Middle frontal gyrus (tissue), 1 donor: ENCODE results near the gene CATSPER1.

Experiments used
- DNase-seq: peaks from one replicate; pipeline ENCODE4 v3.0.0-alpha.2; 2015; ENCODE audit warnings: low spot score; ENCODE audit errors: extremely low spot score

The CATSPER1 gene

GRCh38 chr11:66002648-66003225, 23.5 kb downstream of the CATSPER1 start:
- DNase-seq, result no peak

DNA sequence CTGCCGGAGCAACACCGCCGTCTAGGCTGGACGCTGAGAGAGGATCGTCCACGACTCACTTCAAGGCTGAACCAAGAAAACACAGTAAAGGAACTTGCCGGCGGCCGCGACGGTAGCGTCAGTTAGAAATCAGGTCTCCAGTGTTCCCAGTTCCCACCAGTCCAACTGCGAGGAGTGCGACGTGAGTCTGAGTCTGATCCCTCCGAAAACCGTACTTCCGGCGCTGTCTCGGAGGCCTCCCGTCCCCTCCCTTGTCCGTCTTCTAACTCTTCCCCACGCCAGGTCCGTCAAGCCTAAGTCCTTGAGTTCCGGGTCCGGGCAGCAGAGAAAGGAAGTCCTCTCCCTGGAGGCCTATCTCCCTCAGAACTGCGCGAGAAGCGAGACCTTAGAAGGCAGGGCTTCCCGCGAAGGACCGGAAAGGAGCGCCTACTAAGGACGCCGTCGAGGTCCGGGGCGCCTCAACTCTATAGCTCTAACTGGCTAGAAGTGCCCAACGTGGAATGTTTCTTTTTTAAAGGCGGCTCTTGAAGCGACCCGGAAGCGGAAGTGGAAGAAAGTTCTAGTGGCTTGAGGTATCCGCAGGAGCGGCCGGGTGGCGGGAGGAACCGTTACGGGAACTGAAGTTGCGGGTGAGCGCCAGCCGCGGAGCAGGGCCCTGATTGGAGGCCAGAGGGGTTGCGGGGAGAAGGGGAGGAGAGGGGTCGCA, 24.2 kb downstream of the CATSPER1 start, which contains the start of the genes BANF1 and EIF1AD:
BANF1 (plus strand) TSS at position 562 of the 706 bp plus-strand sequence. CDS start 748 bp downstream, outside the sequence.
EIF1AD (minus strand) TSS at position 216 of the 706 bp plus-strand sequence. CDS start 1,768 bp downstream, outside the sequence.
- peak; percentile 90 for DNase-seq

DNA sequence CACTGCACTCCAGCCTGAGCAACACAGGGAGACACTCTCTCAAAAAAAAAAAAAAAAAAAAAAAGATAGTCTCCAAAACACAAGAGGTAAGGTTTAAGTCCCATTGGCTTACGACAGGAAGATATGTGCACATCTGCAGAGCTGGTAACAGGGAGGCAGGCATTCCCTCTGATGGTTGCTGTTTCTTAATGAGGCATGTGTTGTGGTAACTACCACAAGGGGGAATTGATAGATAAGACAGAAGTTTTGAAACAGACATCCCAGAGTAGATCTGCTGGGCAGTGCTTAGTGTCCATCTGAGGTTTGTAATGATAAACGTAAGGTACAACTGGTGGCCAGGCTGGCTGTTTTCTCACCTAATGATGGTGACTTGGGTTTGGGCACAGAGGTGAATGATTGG, 29.0 kb downstream of the CATSPER1 start:
- DNase-seq, result no peak

DNA sequence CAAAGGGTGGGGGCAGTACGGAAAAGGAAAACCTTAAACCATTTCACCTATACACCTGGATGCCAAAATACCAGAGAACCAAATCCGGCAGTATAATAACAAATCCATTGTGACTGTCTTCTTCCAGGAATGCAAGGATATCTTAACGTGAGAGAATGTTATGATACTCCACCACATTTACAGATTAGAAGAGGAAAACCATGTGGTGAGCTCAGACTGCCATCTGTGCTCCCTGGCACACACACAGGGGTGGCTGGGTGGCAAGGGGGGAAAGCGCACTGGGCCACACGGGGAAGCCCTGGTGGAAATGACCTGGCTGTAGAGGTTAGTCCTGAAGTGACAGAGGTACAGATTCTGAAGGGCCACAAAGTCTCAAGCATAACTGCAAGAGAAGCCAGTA, 34.2 kb downstream of the CATSPER1 start:
- DNase-seq, result no peak

GRCh38 chr11:65988791-65989592, 37.3 kb downstream of the CATSPER1 start:
- peak; percentile 85 for DNase-seq

DNA sequence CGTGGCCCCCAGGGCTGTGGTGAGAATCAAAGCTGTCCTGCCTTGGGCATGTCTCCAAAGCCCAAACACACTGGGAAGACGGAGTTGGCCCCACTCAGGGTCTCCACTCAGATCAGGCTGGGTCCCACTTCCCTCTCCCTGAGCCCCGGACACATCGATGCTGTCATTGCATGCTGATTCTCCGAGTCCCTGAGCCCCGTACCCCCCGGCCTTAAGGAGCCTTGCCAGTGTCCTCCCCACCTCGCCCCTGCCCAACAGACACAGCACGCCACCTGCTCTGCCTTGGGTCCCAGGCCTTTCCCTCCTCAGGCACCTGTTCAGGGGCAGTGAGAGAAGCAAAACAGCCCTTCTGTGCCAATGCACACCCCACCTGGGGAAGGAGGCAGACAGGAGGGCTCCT, 38.9 kb downstream of the CATSPER1 start:
- DNase-seq, result no peak

DNA sequence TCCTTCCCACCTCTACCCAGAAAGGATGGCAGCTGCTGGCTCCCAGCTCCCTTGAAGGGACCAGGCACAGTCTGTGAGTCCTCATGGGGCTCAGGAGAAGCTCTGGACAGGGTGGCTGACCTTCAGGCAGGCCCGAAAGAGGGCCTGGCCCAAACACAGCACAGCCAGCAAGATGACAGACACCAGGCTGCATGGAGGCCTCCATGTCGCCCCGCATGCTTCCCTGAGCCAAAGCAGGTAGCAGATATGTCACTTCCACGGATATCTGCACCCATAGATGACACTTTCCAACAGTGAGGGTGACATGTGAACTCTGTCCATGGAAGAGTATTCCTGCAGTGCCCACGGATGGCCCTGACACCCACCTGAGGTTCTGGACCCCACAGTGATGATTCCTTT, 42.7 kb downstream of the CATSPER1 start:
- DNase-seq, result no peak

DNA sequence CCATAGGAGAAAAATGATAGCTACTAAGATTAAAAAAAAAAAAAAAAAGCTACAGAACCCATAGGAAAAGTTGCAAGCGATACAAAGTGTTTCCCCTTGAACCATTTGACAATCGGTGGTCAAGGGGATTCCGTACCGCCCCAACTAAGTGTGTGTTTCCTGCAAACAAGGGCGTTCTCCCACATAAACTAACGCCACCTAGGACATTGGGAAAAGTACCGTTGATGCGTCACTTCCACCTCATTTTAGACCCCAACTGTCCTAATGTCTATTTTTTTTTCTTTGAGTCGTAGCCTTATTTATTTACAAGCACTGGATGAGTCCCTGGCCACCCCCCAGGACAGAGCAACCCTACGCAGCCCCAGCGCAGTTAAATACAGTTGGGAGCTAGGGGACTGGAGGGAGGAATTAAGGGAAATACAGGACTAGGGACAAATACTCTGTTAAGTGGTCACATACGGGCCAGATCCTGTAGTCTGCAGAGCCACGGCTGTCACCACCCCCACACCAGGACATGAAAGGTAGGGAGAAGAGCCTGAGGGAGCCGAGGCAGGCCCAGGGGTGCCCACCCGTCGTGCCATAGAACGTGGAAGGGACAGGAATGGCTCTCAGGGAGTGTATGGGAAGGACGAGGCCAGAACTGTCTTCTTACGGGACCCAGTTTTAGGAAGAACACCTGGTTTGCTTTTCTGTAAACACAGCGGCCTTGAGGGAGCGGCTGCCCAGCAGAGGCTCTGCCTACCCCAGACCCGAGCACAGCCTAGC, 43.3 kb downstream of the CATSPER1 start:
- no peak for DNase-seq

DNA sequence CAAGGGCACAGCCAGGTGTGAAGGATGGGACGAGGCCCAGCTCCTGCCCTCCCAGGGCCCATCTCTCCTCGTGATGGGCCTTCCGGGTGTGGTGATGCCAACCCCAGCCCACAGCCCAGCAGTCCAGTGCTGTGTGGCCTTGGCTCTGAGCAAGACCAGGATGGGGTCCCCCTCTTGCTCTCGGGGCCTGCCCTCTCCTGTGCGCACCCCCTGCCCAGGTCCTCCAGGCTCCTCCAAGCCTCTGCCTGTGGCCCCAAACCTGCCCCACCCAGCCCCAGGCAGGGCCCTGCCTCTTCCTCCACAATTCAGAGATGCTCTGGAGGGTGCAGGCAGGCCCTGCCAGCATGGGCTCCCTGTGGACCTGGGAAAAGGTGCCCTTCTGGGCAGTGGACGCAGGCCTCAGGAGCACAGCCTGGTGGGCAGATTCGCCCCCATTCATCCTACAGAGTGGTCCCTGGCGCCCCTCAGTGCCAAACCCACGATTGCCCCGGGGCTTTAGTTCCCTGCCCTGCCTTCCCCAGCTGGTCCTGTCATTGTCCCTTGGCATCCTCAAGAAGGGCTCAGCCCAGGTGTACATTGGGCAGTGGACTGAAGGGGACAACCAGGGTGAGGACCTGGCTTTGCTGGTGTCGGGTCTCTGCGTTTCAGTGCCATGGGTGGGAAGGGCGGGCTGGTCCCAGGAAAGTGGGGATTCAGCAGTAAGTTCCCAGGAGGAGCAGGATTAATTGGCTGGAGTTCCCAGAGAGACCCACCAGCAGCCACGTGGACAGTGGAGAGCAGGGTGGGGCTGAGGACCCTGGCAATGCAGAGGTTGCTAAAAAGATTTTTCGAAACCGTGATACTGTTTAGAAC, 44.1 kb downstream of the CATSPER1 start:
- no peak for DNase-seq

DNA sequence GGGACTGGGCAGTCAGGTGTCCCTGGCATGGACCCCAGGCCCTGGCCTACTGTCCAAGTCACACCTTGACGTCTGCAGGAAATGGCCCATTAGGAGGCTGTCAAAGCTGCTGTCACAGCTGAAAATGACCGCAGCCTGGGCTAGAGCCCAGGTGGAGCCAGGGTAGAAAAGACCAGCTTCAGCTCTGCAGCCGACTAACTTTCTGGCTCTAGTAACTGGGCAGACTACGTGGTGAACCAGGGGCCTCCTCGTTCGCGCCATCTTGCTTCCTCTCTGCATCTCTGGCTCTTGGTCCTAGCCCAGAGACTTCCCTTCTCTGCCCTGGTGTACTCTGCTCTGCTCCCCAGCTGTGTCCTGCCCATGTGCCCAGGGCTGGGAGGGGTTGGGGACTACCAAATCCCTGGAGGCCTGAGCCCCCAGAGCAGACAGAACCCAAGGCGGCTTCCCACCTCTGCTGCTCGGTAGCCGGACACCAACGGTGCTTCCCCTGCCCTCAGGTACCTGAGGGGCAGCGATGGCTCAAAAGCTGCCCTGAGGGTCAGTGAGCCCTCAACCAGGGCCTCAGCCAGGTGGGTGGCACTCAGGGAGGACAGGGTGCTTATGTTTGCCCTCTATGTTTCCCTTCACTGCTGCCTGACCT, 45.1 kb downstream of the CATSPER1 start:
- no peak for DNase-seq

GRCh38 chr11:65979261-65979759, 47.0 kb downstream of the CATSPER1 start:
- DNase-seq, result no peak

GRCh38 chr11:65978391-65979238, 47.7 kb downstream of the CATSPER1 start:
- no peak for DNase-seq

DNA sequence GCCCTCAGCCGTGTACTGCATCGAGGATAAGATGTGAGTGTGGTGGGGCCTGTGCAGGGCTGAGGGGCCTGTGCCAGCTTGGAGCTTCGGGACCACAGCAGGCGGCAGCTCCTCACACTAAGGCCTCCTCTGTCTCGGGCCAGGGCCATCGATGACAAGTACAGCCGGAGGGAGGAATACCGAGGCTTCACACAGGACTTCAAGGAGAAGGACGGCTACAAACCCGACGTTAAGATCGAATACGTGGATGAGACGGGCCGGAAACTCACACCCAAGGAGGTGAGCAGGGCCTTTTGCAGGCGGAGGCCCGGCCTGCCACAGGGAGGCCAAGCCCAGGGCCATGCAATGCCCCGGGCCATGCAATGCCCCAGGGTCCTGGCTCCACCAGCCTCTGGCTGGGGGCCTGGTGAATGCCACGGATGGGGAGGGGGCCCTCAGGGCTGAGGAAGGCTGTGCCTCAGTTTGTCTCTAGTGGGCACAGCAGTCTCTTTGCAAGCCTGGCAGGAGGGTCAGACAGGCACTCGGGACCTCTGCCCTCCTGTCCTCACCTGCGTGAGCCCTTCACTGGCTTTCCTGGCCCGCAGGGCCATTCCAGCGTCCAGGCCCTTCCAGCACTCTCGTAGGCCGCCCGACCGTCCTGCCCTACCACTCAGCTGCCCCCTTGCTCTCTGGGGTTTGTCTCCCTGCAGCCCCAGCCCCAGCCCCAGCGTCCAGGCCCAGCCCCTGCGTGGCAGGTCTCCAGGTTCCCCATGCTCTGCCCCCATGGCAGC, 48.5 kb downstream of the CATSPER1 start:
- DNase-seq, result no peak

DNA sequence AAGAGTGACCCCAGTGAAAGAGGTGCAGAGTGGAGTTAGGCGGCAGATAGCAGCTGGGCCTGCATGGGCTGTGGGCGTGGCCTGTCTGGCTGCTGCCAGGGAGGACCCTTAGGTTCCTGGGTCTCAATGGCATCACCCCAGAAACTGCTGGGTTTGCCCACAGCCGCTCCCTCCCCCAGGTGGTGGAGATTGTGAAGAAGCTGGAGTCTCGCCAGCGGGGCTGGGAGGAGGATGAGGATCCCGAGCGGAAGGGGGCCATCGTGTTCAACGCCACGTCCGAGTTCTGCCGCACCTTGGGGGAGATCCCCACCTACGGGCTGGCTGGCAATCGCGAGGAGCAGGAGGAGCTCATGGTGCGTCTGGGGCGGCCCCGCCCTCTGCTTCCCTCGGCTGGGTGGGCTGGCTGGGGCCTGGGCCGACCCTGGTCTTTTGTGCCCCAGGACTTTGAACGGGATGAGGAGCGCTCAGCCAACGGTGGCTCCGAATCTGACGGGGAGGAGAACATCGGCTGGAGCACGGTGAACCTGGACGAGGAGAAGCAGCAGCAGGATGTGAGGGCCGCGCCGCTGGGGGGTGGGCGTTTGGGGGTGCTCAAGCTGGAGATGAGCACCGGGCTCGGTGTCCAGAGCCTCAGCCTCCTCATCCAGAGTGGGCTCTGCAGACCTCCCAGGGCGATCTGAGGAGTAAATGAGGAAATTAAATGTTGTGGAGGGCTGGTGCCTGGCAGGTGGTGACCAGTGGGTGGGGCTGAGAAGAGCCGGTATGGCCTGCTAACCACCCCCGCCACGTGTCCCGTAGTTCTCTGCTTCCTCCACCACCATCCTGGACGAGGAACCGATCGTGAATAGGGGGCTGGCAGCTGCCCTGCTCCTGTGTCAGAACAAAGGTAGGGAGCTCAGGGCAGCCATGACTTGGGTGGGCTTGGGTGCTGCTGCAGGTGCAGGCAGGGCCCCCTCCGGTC, 49.8 kb downstream of the CATSPER1 start:
- no peak for DNase-seq

DNA sequence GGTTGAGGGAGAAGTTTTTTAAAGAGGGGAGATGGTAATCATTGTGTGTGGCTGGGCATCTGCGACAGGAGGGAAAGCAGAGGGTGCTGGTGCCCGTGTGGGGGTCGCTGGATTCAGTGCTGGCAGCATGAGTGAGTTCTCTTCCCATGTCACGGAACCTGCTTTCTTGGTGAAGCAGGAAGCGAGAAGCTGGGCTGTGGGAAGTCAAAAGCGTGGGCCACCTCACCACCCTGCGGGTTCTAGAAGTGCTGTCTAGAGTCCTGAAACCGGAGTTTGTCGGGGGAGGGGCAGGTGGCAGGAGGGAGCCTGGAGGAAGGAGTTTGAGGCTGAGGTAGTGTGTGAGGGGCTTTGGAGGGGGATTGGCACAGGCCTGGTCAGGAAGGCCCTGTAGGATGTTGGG, 50.5 kb downstream of the CATSPER1 start:
- DNase-seq, result no peak

- no peak for DNase-seq
These were observed 52.7 kb downstream of the CATSPER1 start for GRCh38 chr11:65973439-65974110.
